HL-60/S4 (cell line): ENCODE results near the gene AIFM3.
"Not testable (repeated sequence)": the region's sequence is repeated elsewhere in the genome, so short reads cannot be mapped to it uniquely, and the experiment has no call there.

Source experiments
- in situ Hi-C: fragments of 300-500 bp; cut with MboI; formaldehyde crosslinking; loops from 2 replicates; pipeline ENCODE4 v1.14.3; 2022; ENCODE audit warnings: low sequenced_read_pairs

The AIFM3 gene

DNA sequence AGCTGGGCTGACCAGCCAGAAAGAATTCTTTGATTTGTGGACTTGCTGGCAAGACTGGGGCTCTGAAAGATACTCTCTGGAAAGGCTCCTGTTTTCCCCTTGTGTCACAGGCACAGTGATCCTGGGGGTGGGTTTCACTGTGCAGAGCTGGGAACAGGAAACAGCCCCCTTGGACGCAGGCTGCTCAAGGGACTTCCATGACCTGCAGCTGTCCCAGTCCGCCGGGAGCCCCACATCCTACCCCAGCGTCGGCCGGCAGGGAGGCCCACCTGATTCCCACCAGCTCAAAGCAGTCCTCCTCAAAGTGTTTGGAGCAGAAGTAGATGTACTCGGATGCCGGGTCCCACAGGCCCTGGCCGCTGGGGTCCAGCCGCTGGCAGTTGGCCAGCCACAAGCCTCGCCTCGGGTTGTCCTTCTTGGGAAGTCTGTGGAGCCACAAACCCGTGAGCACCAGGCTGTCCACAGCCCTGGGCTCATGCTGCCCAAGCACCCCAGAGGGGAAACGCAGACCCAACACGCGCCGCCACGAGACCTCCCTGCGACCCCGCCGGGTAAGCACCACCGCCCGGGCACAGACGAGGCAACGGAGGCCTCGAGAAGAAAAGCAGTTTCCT is 34.0 kb downstream of the AIFM3 start:
- in situ Hi-C loops = no loop called here

DNA sequence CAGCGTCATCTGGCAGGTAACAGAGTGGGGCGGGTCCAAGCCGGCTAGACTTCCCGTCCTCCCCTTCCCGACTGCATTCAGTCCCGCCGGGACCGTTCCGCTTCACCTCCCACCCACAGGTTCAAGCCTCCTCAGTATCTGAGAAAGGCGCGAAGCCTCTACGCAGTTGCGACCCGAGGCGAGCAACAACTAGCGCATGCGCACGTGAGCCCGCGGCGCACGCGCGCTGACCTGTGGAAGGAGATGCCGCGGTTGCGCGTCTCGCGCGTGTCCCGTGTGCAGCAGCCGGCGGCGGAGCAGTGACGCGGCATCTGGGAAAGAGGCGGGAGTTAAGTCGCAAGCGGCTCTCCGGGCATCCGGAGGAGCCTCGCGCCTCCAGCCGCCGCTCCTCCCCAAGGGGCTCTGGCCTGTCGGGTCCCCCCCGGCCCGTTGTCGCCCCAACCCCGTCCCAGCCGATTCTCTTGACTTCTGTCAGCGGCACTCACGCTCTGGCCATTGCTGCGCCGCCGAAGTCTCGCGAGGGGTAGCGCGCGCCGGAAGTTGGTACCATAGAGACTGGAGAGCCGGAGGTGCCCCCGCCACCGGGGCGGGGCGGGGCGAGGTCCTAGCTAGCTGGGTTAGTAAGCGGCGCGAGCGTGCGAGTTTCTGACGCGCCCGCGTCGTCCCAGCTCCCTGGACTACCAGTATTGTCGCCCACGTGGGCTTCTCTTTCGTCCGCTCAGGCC is 34.7 kb downstream of the AIFM3 start, which contains the start of gene THAP7:
Gene THAP7 (minus strand): TSS at position 518 of the 725 bp plus-strand sequence. CDS start 207 bp downstream, at position 311.
- in situ Hi-C loops = no loop called here

DNA sequence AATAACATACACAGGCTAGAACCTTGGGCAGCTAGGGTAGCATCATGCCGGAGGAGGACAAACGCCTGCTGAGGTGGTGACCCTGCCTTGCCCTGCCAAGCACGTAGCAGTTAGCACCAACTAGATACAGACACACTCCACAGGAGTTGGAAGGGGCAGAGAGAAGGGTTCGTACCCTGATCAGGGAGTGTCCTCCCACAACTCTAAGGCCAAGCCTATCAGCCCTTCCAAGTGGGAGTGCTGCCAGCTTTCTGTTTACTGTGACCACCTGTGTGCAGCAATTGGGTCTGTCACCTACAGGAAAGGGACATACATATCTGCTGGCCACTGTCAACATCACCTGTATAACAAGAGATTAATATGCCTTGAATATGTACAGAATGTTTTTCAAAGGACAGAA is 36.7 kb downstream of the AIFM3 start:
- in situ Hi-C loops = no loop called here

DNA sequence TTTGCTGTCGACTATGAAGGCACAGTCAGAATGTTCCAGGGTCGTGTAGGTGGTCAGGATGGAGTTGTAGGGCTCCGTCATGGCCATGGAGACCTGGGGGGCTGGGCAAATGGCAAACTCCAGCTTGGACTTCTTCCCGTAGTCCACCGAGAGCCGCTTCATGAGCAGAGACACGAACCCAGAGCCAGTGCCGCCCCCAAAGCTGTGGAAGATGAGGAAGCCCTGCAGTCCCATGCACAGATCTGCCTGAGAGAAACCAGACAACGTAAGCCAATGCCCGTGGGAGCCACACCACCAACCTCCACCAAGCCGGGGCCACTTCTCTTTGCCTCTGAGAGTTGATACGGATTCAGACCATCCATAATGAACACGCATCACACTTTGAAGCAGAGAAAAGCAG is 42.2 kb downstream of the AIFM3 start:
- in situ Hi-C loops = not testable (repeated sequence)

DNA sequence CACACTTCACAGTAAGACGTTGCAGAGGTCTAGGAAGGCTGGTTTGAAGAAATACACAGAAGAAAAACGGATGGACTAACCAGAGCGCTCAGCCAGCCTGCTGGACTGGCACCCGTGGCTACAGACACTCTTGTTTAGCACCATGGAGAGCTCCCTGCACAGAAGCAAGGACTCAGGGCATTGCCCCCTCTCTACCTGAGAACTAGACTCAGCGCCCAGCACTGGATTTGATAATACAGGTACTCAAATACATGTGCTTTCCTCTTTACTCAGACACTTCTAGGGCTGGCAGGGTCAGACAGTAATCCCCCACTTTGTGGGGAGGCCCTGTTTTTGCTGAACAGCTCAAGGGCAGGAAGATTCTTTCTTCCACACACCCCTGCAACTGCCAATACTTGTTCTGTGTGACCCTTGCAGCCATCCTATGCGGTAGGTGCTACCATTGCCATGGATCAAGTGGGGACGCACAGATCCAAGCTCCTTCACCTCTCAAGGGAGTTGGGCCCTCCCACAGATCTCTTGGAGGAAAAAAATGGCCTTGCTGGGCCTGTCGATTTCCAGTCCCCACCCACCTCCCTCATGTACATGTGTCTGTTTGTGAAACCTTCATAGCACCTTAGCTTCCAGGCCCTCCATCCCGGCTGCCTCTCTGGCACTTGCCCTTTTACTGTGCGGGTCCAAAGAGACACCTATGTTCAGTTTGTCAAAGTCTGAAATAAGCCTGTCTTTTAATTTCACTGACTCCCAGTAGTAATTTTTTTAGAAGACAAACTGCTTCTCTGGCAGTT is 42.8 kb downstream of the AIFM3 start:
- in situ Hi-C loops = no loop called here

DNA sequence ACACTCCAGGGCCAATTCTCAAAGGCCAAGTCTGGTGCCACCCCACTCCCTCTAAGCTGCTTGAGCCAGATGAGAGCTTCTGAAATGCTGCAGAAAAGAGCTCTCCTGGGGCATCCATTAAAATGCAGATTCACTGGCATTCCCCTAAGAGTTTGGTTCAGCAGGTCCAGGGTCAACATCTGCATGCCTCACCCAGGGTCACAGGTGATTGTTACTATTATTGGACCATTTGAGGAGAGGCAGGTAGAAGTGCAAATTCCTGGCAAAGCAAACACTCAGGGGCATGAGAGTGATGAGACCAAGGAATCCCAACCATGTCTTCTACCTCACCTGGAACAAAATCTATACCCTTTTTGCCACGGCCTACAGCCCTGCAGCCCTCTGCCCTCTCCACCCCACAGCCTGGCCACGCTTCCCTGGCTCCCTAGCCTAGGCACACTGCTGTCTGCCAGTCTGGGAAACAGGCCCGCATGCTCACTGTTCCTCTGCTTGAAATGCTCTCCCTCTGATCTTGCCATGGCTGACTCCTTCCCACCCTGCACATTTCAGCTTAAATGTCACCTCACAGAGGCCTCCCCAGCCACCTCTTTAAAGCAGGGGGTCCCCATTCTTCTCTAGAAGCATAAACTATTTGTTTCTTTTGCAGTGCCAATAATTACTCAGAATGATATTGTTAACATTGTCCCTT is 43.5 kb downstream of the AIFM3 start:
- in situ Hi-C loops = no loop called here

DNA sequence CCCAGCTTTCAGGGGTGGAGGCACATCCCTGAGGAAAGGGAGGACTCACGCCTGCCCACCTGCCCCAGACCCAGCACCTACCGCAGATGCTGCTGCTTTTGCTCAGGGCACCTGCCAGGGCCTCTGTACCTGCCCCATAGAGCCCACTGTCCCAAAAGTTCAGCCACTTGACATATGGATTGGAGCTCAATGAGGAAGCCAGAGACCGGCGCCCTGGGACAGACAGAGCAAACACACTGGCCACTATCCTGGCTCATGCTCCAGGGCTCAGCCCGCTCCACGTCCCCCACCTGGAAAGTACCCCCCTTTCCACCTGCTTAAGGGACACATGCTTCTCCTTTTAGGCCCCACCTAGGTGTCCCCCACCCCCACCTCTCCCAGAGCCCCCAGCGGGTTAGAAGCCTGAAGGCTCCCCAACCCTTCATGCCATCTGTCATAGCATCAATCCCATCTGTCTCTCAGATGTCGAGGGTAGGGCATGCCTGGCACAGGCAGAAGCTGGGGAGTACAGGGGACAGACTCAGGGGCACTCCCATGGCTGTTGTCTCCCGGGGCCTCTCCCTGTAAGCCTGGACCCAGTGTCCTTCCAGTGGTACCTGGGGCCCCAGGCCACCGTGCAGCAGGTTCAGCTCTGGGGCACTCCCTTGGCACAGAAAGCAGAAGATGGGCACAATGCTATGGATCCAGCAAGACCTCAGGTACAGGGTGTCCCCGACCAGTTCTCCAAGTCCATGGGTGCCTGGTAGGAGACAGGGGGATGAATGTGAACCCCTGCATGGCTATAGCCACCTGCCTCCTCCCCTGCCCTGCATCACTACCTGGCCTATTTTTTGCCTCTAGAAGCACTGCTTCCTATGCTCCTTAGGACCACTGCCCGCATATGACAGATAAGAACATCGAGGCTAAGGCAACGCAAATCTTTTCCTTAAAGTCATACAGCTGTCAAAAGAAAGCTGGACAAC is 45.7 kb downstream of the AIFM3 start:
- in situ Hi-C loops = no loop called here

DNA sequence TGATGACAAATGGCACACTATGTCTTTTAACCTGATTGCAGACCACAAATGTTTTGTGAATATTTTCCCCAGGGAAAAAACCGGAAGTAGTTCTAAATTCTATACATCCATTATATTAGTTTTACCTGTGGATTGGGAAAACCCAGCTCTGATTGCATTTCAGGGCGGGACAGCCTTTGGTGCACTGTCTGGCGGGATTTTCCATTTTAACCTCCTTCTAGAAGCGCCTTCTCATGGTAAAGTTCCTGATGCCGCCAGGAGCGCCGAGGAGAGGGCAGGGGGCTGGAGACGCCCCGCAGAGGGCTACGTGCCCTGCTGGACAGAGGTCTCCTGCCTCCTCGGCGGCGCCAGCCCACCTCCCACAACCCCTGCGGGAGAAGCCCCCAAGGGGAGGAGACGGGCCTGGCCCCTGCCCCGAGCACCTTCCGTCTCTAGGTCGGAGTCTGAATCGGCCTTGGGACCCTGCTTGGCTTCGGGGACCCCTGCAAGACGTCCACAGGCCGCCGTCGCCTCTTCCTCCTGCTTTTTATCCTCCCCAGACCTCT is 46.7 kb downstream of the AIFM3 start:
- in situ Hi-C loops = no loop called here

DNA sequence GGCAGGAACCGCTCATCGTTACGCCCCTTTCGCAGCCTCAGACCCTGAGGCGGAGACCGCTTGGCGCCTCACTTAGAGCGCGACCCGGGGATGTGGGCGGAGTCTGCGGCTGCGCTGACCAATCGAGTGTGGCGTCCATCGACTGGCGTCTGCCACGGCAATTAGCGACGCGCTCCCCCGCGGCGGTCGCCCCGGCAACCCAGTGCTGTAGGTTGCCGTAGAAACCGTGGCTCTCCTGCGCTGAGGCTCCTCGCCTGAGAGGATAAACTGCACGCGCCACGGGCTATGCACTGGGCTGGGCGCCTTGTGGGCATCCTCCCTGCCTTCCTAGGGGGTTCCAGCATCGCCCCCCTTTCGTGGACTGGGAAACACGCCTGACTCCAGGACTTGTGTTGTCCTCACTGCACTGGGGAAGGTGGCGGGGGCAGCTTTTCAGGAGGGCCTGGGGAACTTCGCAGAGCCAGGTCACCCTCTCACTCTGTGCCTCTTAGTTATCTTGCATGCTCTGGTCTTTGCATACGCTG is 47.2 kb downstream of the AIFM3 start:
- in situ Hi-C loops = no loop called here

DNA sequence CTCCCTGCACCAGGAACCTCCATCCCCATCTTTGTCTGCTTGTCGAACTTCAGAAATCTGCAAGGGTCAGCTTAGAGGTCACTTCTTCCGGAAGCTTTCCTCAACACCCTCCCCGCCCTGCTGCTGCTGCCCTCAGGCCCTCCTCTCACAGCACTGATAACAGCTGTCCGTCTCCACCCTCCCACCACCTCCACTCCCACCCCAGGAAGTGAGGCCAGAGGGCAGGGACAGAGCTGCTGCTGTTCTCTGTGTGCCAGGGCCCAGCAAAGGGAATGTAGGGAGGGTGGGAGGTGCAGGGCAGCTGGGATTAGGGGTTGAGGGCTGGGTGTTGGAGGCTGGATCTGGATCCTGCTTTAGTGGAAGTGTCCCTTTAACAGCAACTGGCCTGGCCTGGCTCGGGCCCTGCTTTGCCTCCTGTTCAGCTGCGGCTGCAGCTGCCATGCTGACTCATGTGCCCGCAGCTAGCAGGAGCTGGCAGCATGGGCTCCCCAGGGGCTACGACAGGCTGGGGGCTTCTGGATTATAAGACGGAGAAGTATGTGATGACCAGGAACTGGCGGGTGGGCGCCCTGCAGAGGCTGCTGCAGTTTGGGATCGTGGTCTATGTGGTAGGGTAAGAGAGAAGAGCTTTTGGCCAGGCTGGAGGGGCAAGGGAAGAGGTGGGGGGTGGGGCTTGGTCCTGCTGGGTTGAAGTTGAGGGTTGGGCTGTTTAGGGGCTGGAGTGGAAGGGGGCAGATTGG is 47.8 kb downstream of the AIFM3 start, which contains the start of gene P2RX6:
Gene P2RX6 (plus strand): TSS at position 440 of the 740 bp plus-strand sequence. CDS start 10 bp downstream, at position 450.
- in situ Hi-C loops = no loop called here

DNA sequence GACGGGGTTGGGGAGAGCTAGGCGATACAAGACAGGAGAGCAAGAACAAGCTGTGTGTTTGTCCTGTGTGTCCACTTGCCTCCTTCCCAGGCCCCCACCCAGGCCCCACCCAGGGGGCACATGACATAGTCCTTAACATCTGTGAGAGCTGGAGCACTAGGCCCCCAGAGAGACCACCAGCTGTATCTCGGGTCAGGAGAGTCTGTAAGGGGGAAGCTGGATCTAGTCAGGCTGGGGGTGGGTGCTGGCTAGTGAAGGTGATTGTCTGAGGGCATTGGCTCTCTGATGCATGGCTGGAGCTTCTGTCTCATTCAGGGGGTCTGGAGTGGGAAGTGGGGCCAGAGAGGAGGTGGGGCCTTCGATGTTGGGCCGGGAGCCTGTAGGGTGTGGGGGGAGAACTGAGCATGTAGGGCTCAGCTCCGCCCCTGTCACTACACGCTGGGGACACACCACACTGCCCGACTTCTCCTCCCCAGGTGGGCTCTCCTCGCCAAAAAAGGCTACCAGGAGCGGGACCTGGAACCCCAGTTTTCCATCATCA is 48.5 kb downstream of the AIFM3 start:
- in situ Hi-C loops = no loop called here

DNA sequence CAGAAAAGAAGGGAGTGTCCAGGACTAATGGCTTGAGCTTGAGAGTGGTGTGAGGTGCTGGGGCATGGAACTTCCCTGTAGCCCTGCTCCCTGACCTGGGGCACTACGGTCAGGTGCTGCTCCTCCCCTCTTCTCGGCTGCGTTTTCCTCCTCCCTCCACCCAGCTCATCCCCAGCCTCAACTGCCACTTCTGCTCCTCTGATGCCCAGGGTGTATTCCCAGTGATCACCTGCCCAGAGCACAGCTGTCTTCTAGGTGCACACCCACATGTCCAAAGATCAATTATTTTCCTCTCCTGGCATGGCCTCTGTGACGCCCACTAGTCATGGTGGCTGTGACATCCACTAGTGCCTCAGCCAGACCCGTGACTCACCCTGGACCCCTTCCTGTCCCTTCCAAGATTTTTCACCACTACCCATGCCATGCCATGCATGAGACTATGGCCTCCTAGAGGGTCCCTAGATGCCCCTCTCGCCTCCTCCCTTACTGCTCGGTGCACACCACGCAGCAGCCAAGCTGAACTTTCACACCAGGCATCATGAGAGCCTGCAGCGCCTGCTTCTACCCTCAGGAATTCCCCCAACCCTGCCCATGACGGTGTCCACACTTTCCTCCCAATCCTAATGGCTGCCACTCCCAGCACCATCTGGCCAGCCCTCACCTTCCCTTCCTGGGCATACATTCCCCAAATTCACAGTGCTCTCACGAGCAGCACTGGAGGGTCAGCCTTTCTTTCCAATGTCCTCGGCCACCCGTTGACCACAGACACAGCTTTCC is 49.8 kb downstream of the AIFM3 start:
- in situ Hi-C loops = no loop called here

DNA sequence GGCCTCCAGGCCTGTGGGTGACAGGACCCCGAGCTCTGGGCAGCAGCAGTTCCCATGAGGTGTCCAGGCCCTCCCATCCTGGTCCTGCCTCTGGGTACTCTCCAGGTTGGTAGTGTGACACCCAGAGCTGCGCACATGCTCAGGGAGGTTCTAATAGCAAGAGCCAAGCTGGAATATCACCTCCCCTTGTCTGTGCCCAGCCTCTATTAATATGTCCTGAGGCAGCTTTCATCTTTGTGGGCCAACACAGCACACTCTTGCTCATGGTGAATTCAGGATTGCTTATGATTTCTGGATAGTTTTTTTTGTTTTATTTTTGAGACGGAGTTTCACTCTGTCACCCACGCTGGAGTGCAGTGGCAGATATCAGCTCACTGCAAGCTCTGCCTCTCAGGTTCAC is 51.3 kb downstream of the AIFM3 start:
- in situ Hi-C loops = no loop called here

DNA sequence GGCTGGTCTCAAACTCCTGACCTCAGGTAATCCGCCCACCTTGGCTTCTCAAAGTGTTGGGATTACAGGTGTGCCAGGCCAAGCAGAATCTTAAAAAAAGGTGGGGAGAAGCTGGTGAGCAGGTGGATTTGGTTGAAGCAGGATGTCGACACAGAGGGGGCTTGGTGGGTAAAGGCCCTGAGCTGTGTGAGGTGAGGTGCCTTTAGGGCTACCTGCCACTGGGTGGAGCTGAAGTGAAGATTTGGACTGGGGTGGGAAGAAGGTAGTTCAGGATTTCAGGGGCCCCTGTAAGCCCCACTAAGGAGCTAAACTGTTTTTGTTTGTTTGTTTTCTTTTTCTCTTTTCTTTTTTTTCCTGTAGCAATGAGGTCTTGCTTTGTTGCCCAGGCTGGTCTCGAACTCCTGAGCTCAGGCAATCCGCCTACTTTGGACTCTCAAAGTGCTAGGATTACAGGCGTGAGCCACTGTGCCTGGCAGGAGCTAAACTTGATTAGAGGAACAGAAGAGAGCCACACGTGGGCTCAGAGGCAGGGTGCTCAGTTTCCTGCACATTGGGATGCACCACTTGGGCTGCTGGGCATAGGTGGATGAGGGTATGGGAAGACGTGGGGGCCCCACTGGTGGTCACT is 53.9 kb downstream of the AIFM3 start:
- in situ Hi-C loops = no loop called here

DNA sequence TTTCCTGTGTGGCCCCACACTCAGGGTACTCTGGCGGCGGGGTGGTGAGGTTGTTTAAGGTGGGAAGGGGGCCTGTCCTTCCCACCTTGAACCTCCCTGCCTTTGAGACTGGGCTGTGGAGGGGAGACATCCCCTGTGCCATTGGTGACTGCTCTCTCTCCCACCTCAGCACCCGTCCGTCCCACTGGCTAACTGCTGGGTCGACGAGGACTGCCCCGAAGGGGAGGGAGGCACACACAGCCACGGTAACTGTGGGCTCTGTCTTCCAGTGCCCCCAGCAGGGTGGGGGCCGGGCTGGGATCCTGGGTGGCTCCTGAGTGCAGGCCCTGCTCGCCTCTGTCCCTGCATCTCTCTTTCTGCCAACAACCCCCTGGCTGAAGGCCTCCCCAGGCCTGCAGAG is 55.5 kb downstream of the AIFM3 start:
- in situ Hi-C loops = no loop called here

DNA sequence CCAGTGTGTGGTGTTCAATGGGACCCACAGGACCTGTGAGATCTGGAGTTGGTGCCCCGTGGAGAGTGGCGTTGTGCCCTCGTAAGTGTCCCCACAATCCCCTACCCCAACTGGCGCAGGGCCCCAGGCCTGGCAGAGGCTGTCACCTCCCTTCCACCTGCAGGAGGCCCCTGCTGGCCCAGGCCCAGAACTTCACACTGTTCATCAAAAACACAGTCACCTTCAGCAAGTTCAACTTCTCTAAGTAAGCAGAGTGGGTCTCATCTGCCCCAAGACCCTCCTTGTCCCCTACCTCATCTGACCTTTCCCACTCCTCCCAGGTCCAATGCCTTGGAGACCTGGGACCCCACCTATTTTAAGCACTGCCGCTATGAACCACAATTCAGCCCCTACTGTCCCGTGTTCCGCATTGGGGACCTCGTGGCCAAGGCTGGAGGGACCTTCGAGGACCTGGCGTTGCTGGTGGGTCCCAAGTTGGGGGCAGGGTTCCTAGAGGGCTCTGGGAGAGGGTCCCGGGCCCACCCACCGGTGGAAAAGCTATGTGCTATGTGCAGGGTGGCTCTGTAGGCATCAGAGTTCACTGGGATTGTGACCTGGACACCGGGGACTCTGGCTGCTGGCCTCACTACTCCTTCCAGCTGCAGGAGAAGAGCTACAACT is 56.0 kb downstream of the AIFM3 start:
- in situ Hi-C loops = no loop called here

DNA sequence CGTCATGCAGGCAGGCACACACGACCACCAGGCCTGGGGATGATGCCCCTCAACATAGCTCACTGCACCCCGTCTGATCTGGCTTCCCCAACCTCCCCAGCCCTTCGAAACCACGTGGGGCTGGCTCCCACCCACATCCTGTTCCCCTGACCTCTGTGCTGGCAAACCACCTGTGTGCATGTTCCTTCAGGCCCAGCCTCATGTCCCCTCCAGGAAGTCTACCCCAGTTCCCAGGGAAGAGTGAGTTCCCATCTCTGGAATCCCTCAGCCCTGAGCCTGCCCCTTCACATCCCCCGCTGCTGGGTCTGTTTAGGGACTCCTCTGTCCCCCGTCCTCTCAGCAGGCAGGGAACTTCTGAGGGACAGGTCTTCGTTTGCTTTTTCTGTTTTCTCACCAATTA is 58.2 kb downstream of the AIFM3 start:
- in situ Hi-C loops = no loop called here
